PFSK-1 (cell line): Measurements from ENCODE around the gene NXPE3.

ENCODE experiments used
- POLR2AphosphoS5 ChIP-seq: IDR thresholded peaks from 2 replicates; pipeline ENCODE4 v1.6.1; 2012; ENCODE audit warnings: low read depth, mild to moderate bottlenecking, control low read depth, low read length, moderate library complexity
- SIN3A ChIP-seq: IDR thresholded peaks from 2 replicates; pipeline ENCODE4 v1.6.1; 2012; ENCODE audit warnings: mild to moderate bottlenecking, low read length, moderate library complexity, borderline replicate concordance; ENCODE audit not compliant: insufficient read depth
- TAF1 ChIP-seq: IDR thresholded peaks from 2 replicates; pipeline ENCODE4 v1.6.1; 2012; ENCODE audit warnings: low read length, control low read depth, borderline replicate concordance; ENCODE audit not compliant: insufficient read depth
- TF ChIP-seq, protein P1 (sequence below), 2 experiments: IDR thresholded peaks; 2 replicates each; pipeline versions ENCODE4 v1.6.1 to v1.8.0; 2011 to 2012; ENCODE audit warnings: low read depth in 2 of 2, low read length in 2 of 2, control low read depth in 1 of 2, inconsistent platforms in 1 of 2, mild to moderate bottlenecking in 1 of 2, moderate library complexity in 1 of 2; ENCODE audit not compliant: insufficient read depth in 1 of 2

DNA sequence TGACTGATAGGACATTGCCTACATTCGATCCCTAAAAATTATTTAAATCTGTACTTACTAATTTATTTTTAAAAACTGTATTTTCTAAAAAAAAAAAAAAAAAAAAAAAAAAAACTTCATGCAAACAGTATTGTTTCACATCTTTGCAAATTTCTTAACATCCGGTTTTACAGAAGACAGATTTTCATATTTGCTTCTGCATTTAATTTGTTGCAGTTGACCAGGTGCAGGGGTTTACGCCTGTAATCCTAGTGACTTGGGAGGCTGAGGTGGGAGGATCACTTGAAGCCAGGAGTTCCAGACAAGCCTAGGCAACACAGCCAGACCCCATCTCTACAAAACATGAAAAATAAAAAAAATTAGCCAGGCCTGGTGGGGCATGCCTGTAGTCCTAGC is 63.9 kb downstream of the NXPE3 start:
- no peak for TF ChIP-seq TAF1
- TF ChIP-seq, protein P1, sequence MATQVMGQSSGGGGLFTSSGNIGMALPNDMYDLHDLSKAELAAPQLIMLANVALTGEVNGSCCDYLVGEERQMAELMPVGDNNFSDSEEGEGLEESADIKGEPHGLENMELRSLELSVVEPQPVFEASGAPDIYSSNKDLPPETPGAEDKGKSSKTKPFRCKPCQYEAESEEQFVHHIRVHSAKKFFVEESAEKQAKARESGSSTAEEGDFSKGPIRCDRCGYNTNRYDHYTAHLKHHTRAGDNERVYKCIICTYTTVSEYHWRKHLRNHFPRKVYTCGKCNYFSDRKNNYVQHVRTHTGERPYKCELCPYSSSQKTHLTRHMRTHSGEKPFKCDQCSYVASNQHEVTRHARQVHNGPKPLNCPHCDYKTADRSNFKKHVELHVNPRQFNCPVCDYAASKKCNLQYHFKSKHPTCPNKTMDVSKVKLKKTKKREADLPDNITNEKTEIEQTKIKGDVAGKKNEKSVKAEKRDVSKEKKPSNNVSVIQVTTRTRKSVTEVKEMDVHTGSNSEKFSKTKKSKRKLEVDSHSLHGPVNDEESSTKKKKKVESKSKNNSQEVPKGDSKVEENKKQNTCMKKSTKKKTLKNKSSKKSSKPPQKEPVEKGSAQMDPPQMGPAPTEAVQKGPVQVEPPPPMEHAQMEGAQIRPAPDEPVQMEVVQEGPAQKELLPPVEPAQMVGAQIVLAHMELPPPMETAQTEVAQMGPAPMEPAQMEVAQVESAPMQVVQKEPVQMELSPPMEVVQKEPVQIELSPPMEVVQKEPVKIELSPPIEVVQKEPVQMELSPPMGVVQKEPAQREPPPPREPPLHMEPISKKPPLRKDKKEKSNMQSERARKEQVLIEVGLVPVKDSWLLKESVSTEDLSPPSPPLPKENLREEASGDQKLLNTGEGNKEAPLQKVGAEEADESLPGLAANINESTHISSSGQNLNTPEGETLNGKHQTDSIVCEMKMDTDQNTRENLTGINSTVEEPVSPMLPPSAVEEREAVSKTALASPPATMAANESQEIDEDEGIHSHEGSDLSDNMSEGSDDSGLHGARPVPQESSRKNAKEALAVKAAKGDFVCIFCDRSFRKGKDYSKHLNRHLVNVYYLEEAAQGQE (IDR thresholded peaks at IDR 0.05; ENCODE audit: insufficient read depth in 1 of 2, low read depth in 2 of 2, low read length in 2 of 2), result no peak
- TF ChIP-seq POLR2AphosphoS5, result no peak
- TF ChIP-seq SIN3A, result no peak
